Measurements from ENCODE around the gene ANO4.
"Not testable (repeated sequence)": the region's sequence is repeated elsewhere in the genome, so short reads cannot be mapped to it uniquely, and the experiment has no call there.

Gene ANO4

GRCh38 chr12:100987552-100988521 lies 193.3 kb downstream of the ANO4 start:
- no peak for DNase-seq (ENCODE audit: low read depth in 2 of 2, low spot score in 1 of 2)

GRCh38 chr12:100989509-100989908 lies 194.9 kb downstream of the ANO4 start:
- not testable (repeated sequence) for DNase-seq (ENCODE audit: low read depth in 2 of 2, low spot score in 1 of 2)

GRCh38 chr12:100991102-100991501 lies 196.5 kb downstream of the ANO4 start:
- DNase-seq (ENCODE audit: low read depth in 2 of 2, low spot score in 1 of 2): no peak

- no peak for DNase-seq (ENCODE audit: low read depth in 2 of 2, low spot score in 1 of 2)
These were observed 197.6 kb downstream of the ANO4 start for GRCh38 chr12:100992194-100992593.

- DNase-seq (ENCODE audit: low read depth in 2 of 2, low spot score in 1 of 2): no peak
These were observed 199.4 kb downstream of the ANO4 start for GRCh38 chr12:100993916-100994450.

- DNase-seq (ENCODE audit: low read depth in 2 of 2, low spot score in 1 of 2): no peak
These were observed 200.6 kb downstream of the ANO4 start for GRCh38 chr12:100995201-100995600.

GRCh38 chr12:100995771-100996170 lies 201.2 kb downstream of the ANO4 start:
- DNase-seq (ENCODE audit: low read depth in 2 of 2, low spot score in 1 of 2): no peak

- no peak for DNase-seq (ENCODE audit: low read depth in 2 of 2, low spot score in 1 of 2)
These were observed 207.1 kb downstream of the ANO4 start for GRCh38 chr12:101001669-101002068.

- DNase-seq (ENCODE audit: low read depth in 2 of 2, low spot score in 1 of 2): no peak
These were observed 208.3 kb downstream of the ANO4 start for GRCh38 chr12:101002696-101003419.

- no peak for DNase-seq (ENCODE audit: low read depth in 2 of 2, low spot score in 1 of 2)
These were observed 210.3 kb downstream of the ANO4 start for GRCh38 chr12:101004898-101005297.

- DNase-seq (ENCODE audit: low read depth in 2 of 2, low spot score in 1 of 2): no peak
These were observed 214.7 kb downstream of the ANO4 start for GRCh38 chr12:101009274-101009673.

- no peak for DNase-seq (ENCODE audit: low read depth in 2 of 2, low spot score in 1 of 2)
These were observed 216.3 kb downstream of the ANO4 start for GRCh38 chr12:101010896-101011295.

GRCh38 chr12:101013993-101014392 lies 219.4 kb downstream of the ANO4 start:
- no peak for DNase-seq (ENCODE audit: low read depth in 2 of 2, low spot score in 1 of 2)

GRCh38 chr12:101015044-101015443 lies 220.5 kb downstream of the ANO4 start:
- no peak for DNase-seq (ENCODE audit: low read depth in 2 of 2, low spot score in 1 of 2)

- no peak for DNase-seq (ENCODE audit: low read depth in 2 of 2, low spot score in 1 of 2)
These were observed 224.0 kb downstream of the ANO4 start for GRCh38 chr12:101018540-101018939.

GRCh38 chr12:101019201-101019600 lies 224.6 kb downstream of the ANO4 start:
- DNase-seq (ENCODE audit: low read depth in 2 of 2, low spot score in 1 of 2): no peak

GRCh38 chr12:101019667-101020066 lies 225.1 kb downstream of the ANO4 start:
- DNase-seq (ENCODE audit: low read depth in 2 of 2, low spot score in 1 of 2): no peak

- no peak for DNase-seq (ENCODE audit: low read depth in 2 of 2, low spot score in 1 of 2)
These were observed 226.9 kb downstream of the ANO4 start for GRCh38 chr12:101021442-101021841.

- DNase-seq (ENCODE audit: low read depth in 2 of 2, low spot score in 1 of 2): no peak
These were observed 227.4 kb downstream of the ANO4 start for GRCh38 chr12:101021911-101022388.

GRCh38 chr12:101027200-101027599 lies 232.6 kb downstream of the ANO4 start:
- DNase-seq (ENCODE audit: low read depth in 2 of 2, low spot score in 1 of 2): no peak

GRCh38 chr12:101027816-101028215 lies 233.2 kb downstream of the ANO4 start:
- DNase-seq (ENCODE audit: low read depth in 2 of 2, low spot score in 1 of 2): no peak
